ENCODE results near the gene SNU13. TPM values are rescaled to one million over a fixed set of nuclear protein-coding genes. Genes with fewer than 3 reads are reported as not detected.
"Not testable (repeated sequence)": the region's sequence is repeated elsewhere in the genome, so short reads cannot be mapped to it uniquely, and the experiment has no call there.

The SNU13 gene
- 100 to 1,000 TPM in 3 of 4 donors, 10 to 100 TPM in 1; 82.1 to 149 (median 113) TPM for polyA plus RNA-seq
- long read RNA-seq, donor 1, transcript SNU13-202 (3 exons, 1,503 nt): major isoform, 127 of 209 reads
- long read RNA-seq, donor 1, transcript SNU13-201 (3 exons, 877 nt): minor isoform, 60 of 209 reads
- long read RNA-seq, donor 1, partial matches to known transcripts: 18 of 209 reads
- long read RNA-seq, donor 1, other reads (novel, unspliced or antisense): 0 of 209 reads
- long read RNA-seq, donor 2, transcript SNU13-201 (3 exons, 877 nt): minor isoform, 13 of 49 reads
- long read RNA-seq, donor 2, transcript SNU13-202 (3 exons, 1,503 nt): major isoform, 29 of 49 reads
- long read RNA-seq, donor 2, partial matches to known transcripts: 7 of 49 reads
- long read RNA-seq, donor 2, other reads (novel, unspliced or antisense): 0 of 49 reads
- long read RNA-seq, donor 3, transcript SNU13-201 (3 exons, 877 nt): minor isoform, 6 of 42 reads
- long read RNA-seq, donor 3, transcript SNU13-202 (3 exons, 1,503 nt): major isoform, 30 of 42 reads
- long read RNA-seq, donor 3, partial matches to known transcripts: 5 of 42 reads
- long read RNA-seq, donor 3, other reads (novel, unspliced or antisense): 0 of 42 reads
- long read RNA-seq, donor 4, partial matches to known transcripts: 0 of 3 reads
- long read RNA-seq, donor 4, other reads (novel, unspliced or antisense): 0 of 3 reads
- long read RNA-seq, donor 5, transcript SNU13-202 (3 exons, 1,503 nt): major isoform, 13 of 23 reads
- long read RNA-seq, donor 5, transcript SNU13-201 (3 exons, 877 nt): minor isoform, 5 of 23 reads
- long read RNA-seq, donor 5, partial matches to known transcripts: 5 of 23 reads
- long read RNA-seq, donor 5, other reads (novel, unspliced or antisense): 0 of 23 reads
- long read RNA-seq, donor 6, transcript SNU13-202 (3 exons, 1,503 nt): major isoform, 41 of 80 reads
- long read RNA-seq, donor 6, transcript SNU13-201 (3 exons, 877 nt): minor isoform, 22 of 80 reads
- long read RNA-seq, donor 6, partial matches to known transcripts: 12 of 80 reads
- long read RNA-seq, donor 6, other reads (novel, unspliced or antisense): 0 of 80 reads
- long read RNA-seq, donor 7, transcript SNU13-209 (2 exons, 1,340 nt): minor isoform, 18 of 234 reads
- long read RNA-seq, donor 7, transcript SNU13-202 (3 exons, 1,503 nt): major isoform, 102 of 234 reads
- long read RNA-seq, donor 7, transcript SNU13-201 (3 exons, 877 nt): minor isoform, 85 of 234 reads
- long read RNA-seq, donor 7, partial matches to known transcripts: 27 of 234 reads
- long read RNA-seq, donor 7, other reads (novel, unspliced or antisense): 0 of 234 reads
- long read RNA-seq, donor 8, transcript SNU13-202 (3 exons, 1,503 nt): major isoform, 6 of 8 reads
- long read RNA-seq, donor 8, partial matches to known transcripts: 0 of 8 reads
- long read RNA-seq, donor 8, other reads (novel, unspliced or antisense): 0 of 8 reads
- long read RNA-seq, donor 9, transcript SNU13-201 (3 exons, 877 nt): minor isoform, 6 of 24 reads
- long read RNA-seq, donor 9, transcript SNU13-202 (3 exons, 1,503 nt): major isoform, 18 of 24 reads
- long read RNA-seq, donor 9, partial matches to known transcripts: 0 of 24 reads
- long read RNA-seq, donor 9, other reads (novel, unspliced or antisense): 0 of 24 reads
- long read RNA-seq, donor 10, transcript SNU13-201 (3 exons, 877 nt): minor isoform, 29 of 138 reads
- long read RNA-seq, donor 10, transcript SNU13-202 (3 exons, 1,503 nt): major isoform, 83 of 138 reads
- long read RNA-seq, donor 10, partial matches to known transcripts: 23 of 138 reads
- long read RNA-seq, donor 10, other reads (novel, unspliced or antisense): 0 of 138 reads

DNA sequence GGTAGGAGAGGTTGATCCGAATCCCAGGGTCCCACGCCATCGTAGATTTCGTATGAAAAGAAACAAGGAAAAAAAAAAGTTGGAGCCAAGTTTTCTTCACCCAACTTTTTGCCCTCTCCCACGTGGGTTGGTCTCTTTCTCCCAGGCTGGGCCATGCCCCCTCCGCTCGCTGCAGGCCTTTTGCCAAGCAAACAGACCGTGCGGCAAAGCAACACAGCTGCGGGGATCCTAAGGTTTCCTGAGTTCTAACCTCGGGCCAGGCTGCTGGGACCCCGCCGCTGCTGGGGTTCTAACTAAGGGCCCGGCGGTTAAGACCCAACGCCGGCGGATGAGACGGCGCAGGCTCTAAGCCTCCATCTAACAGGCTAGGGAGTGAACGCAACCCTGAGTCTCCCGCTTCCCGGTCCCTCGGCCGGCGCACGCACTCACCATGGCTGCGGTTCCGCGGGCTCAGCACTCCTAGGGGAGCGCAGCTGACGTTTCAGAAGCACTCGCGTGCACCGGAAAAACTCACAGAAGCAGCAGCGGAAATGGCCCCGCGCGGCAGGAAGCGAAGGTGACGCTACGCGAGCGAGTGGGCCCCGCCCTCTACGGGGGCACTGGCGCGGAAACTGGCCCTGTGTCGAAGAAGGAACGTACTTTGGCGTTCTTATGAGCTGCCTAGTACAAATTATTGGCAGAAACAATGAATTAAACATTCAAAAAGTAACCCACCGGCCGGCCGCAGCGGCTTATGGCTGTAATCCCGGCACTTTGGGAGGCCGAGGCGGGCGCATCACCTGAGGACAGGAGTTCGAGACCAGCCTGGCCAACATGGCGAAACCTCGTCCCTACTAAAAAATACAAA is at the start of gene SNU13:
Gene SNU13, minus strand, starts transcription at position 503 of the 847 bp plus-strand sequence. Its CDS starts 71 bp downstream, at position 432.
- peaks cover 0 to 4% (median 0%) of the 10 kb centered on the region in 3 donors for H3K4me1 ChIP-seq (ENCODE audit: control insufficient read depth in 3 of 3, insufficient read depth in 2 of 3, low read depth in 1 of 3, low read length in 2 of 3)
- no peaks in the 10 kb centered on the region for H3K27me3 ChIP-seq (ENCODE audit: control insufficient read depth in 3 of 3, insufficient read depth in 3 of 3, low read length in 3 of 3)
- peak; percentile 95 to 96 for DNase-seq
- H3K9me3 ChIP-seq (ENCODE audit: control insufficient read depth in 2 of 2, insufficient read depth in 1 of 2, low read depth in 1 of 2, low read length in 1 of 2): no peaks in the 10 kb centered on the region
- H3K27ac ChIP-seq (ENCODE audit: low read depth in 1 of 3, low read length in 2 of 3): peak within 1 kb of the TSS; percentile 95 to 98 (median 98)
- no peak for FAIRE-seq
- H3K4me3 ChIP-seq (ENCODE audit: low read depth in 1 of 3, low read length in 3 of 3): peak within 1 kb of the TSS; percentile 73 to 97 (median 82)
- H3K36me3 ChIP-seq (ENCODE audit: control insufficient read depth in 3 of 3, insufficient read depth in 2 of 3, low read depth in 1 of 3, low read length in 3 of 3): peaks cover 0 to 10% (median 2%) of the 10 kb centered on the region in 3 donors
- 0 to 1% (median 0%) methylated on average over 62 of the region's 62 CpGs for WGBS, 3 donors

DNA sequence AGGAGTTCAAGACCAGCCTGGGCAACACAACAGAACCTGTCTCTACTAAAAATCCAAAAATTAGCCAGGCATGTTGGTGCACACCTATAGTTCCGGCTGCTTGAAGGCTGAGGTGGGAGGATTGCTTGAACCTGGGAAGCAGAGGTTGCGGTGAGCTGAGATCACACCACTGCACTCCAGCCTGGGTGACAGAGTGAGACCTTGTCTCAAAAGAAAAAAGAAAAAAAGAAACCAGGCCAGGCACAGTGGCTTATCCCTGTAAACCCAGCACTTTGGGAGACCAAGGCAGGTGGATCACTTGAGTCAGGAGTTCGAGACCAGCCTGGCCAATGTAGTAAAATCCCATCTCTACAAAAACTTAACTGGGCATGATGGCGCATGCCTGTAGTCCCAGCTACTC is 44.6 kb upstream of the SNU13 start:
- not testable (repeated sequence) for DNase-seq; H3K27ac ChIP-seq (ENCODE audit: low read depth in 1 of 3, low read length in 2 of 3); H3K36me3 ChIP-seq (ENCODE audit: control insufficient read depth in 3 of 3, insufficient read depth in 2 of 3, low read depth in 1 of 3, low read length in 3 of 3); FAIRE-seq; H3K9me3 ChIP-seq (ENCODE audit: control insufficient read depth in 2 of 2, insufficient read depth in 1 of 2, low read depth in 1 of 2, low read length in 1 of 2); H3K4me3 ChIP-seq (ENCODE audit: low read depth in 1 of 3, low read length in 3 of 3); H3K4me1 ChIP-seq (ENCODE audit: control insufficient read depth in 3 of 3, insufficient read depth in 2 of 3, low read depth in 1 of 3, low read length in 2 of 3); H3K27me3 ChIP-seq (ENCODE audit: control insufficient read depth in 3 of 3, insufficient read depth in 3 of 3, low read length in 3 of 3)
- 85 to 97% (median 96%) methylated on average over 4 of the region's 4 CpGs for WGBS, 3 donors

DNA sequence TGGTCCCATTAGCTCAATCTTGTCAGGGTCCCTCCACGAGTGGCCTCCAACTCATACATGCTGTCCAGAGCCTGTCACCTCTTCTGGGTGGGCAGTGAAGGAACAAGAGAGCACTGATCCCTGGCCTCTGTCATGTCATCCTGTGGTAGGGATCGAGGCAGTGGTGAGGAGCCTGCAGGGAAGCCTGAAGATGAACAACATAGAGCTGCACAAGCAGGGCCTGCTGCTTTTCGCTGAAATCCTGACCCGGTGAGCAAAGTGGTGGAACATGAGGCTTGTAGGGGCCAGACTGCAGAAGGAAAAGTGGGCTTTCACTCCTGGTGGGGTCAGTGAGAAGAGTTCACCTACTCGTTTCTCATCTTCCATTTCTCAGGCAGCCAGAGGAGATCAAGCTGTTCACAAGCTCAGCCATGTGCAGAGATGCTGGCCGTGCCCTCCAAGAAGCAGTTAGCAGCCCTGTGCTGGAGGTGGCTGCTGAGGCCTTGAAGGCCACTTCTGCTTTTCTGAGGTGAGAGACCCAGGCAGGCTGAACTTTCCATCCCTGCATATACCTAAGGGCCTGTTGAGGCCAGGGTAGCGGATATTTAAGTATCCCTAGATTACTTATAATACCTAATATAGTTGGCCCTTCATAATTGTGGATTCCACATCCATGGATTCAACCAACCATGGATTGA is 43.6 kb upstream of the SNU13 start:
- no peaks in the 10 kb centered on the region for H3K36me3 ChIP-seq (ENCODE audit: control insufficient read depth in 3 of 3, insufficient read depth in 2 of 3, low read depth in 1 of 3, low read length in 3 of 3)

GRCh38 chr22:41731609-41732008 is 42.9 kb upstream of the SNU13 start:
- Histone ChIP-seq H3K4me3 (ENCODE audit: low read depth in 1 of 3, low read length in 3 of 3) (no peak overlapping the region), H3K27me3 (ENCODE audit: control insufficient read depth in 3 of 3, insufficient read depth in 3 of 3, low read length in 3 of 3) (no peaks in the 10 kb centered on the region), H3K9me3 (ENCODE audit: control insufficient read depth in 2 of 2, insufficient read depth in 1 of 2, low read depth in 1 of 2, low read length in 1 of 2) (no peaks in the 10 kb centered on the region), H3K4me1 (ENCODE audit: control insufficient read depth in 3 of 3, insufficient read depth in 2 of 3, low read depth in 1 of 3, low read length in 2 of 3) (no peaks in the 10 kb centered on the region), H3K36me3 (ENCODE audit: control insufficient read depth in 3 of 3, insufficient read depth in 2 of 3, low read depth in 1 of 3, low read length in 3 of 3) (no peaks in the 10 kb centered on the region), H3K27ac (ENCODE audit: low read depth in 1 of 3, low read length in 2 of 3) (no peak overlapping the region)
- WGBS, 3 donors: 85 to 100% (median 90%) methylated on average over 2 of the region's 2 CpGs
- FAIRE-seq (no peak), DNase-seq (no peak)

More for the DNA sequence above, 43.6 kb upstream of the SNU13 start:
- no peak for FAIRE-seq
- no peaks in the 10 kb centered on the region for H3K4me1 ChIP-seq (ENCODE audit: control insufficient read depth in 3 of 3, insufficient read depth in 2 of 3, low read depth in 1 of 3, low read length in 2 of 3)
- DNase-seq: no peak
- no peaks in the 10 kb centered on the region for H3K27me3 ChIP-seq (ENCODE audit: control insufficient read depth in 3 of 3, insufficient read depth in 3 of 3, low read length in 3 of 3)
- H3K9me3 ChIP-seq (ENCODE audit: control insufficient read depth in 2 of 2, insufficient read depth in 1 of 2, low read depth in 1 of 2, low read length in 1 of 2): no peaks in the 10 kb centered on the region
- no peak overlapping the region for H3K4me3 ChIP-seq (ENCODE audit: low read depth in 1 of 3, low read length in 3 of 3)
- no peak overlapping the region for H3K27ac ChIP-seq (ENCODE audit: low read depth in 1 of 3, low read length in 2 of 3)
- WGBS, 3 donors: 87 to 95% (median 87%) methylated on average over 7 of the region's 7 CpGs

- FAIRE-seq: no peak
- no peak overlapping the region for H3K27ac ChIP-seq (ENCODE audit: low read depth in 1 of 3, low read length in 2 of 3)
- H3K9me3 ChIP-seq (ENCODE audit: control insufficient read depth in 2 of 2, insufficient read depth in 1 of 2, low read depth in 1 of 2, low read length in 1 of 2): no peaks in the 10 kb centered on the region
- no peak for DNase-seq
- no peaks in the 10 kb centered on the region for H3K27me3 ChIP-seq (ENCODE audit: control insufficient read depth in 3 of 3, insufficient read depth in 3 of 3, low read length in 3 of 3)
- WGBS, 3 donors: 79 to 83% (median 80%) methylated on average over 9 of the region's 9 CpGs
- H3K4me1 ChIP-seq (ENCODE audit: control insufficient read depth in 3 of 3, insufficient read depth in 2 of 3, low read depth in 1 of 3, low read length in 2 of 3): no peaks in the 10 kb centered on the region
- H3K4me3 ChIP-seq (ENCODE audit: low read depth in 1 of 3, low read length in 3 of 3): no peak overlapping the region
- H3K36me3 ChIP-seq (ENCODE audit: control insufficient read depth in 3 of 3, insufficient read depth in 2 of 3, low read depth in 1 of 3, low read length in 3 of 3): no peaks in the 10 kb centered on the region
Measured at GRCh38 chr22:41725510-41726110, 36.9 kb upstream of the SNU13 start.

GRCh38 chr22:41722496-41722895 is 33.8 kb upstream of the SNU13 start:
- DNase-seq (no peak), FAIRE-seq (no peak)
- Histone ChIP-seq H3K27me3 (ENCODE audit: control insufficient read depth in 3 of 3, insufficient read depth in 3 of 3, low read length in 3 of 3) (no peaks in the 10 kb centered on the region), H3K4me1 (ENCODE audit: control insufficient read depth in 3 of 3, insufficient read depth in 2 of 3, low read depth in 1 of 3, low read length in 2 of 3) (no peaks in the 10 kb centered on the region), H3K27ac (ENCODE audit: low read depth in 1 of 3, low read length in 2 of 3) (no peak overlapping the region), H3K4me3 (ENCODE audit: low read depth in 1 of 3, low read length in 3 of 3) (no peak overlapping the region), H3K9me3 (ENCODE audit: control insufficient read depth in 2 of 2, insufficient read depth in 1 of 2, low read depth in 1 of 2, low read length in 1 of 2) (no peaks in the 10 kb centered on the region), H3K36me3 (ENCODE audit: control insufficient read depth in 3 of 3, insufficient read depth in 2 of 3, low read depth in 1 of 3, low read length in 3 of 3) (no peaks in the 10 kb centered on the region)
- WGBS, 3 donors: 79 to 94% (median 87%) methylated on average over 1 of the region's 1 CpG

Data from small intestine (tissue), 16 donors.